Endometrial microvascular endothelial cells (primary cell): Measurements from ENCODE around the gene PFN1. TPM values are rescaled to one million over a fixed set of nuclear protein-coding genes. Genes with fewer than 3 reads are reported as not detected.

ENCODE experiments used
- in situ Hi-C: cut with HindIII; loops from 2 replicates; pipeline ENCODE4 v1.10.0; 2017; ENCODE audit warnings: low sequenced_read_pairs, low pct_unique_long_range_greater_than_20kb; ENCODE audit errors: inconsistent ontology term
- total RNA-seq: library from RNA; depleted of rRNA; stranded (reverse); fragments of >200 nt; gene quantifications from one replicate; pipeline ENCODE4 v1.2.3, GENCODE V29; 2015; ENCODE audit errors: inconsistent ontology term

Gene PFN1
- total RNA-seq, 1 donor from 2014 or later, result 1,657 TPM

- in situ Hi-C loops, result no loop called here
Measured at GRCh38 chr17:4901108-4901647, 47.2 kb downstream of the PFN1 start.

GRCh38 chr17:4900231-4901107, 47.9 kb downstream of the PFN1 start:
- in situ Hi-C loops, result no loop called here

- in situ Hi-C loops, result no loop called here
Measured at GRCh38 chr17:4899341-4900230, 48.7 kb downstream of the PFN1 start, which contains the start of gene C17orf107. C17orf107 (plus strand) TSS chr17:4899536; CDS start chr17:4899763, 227 bp downstream.

DNA sequence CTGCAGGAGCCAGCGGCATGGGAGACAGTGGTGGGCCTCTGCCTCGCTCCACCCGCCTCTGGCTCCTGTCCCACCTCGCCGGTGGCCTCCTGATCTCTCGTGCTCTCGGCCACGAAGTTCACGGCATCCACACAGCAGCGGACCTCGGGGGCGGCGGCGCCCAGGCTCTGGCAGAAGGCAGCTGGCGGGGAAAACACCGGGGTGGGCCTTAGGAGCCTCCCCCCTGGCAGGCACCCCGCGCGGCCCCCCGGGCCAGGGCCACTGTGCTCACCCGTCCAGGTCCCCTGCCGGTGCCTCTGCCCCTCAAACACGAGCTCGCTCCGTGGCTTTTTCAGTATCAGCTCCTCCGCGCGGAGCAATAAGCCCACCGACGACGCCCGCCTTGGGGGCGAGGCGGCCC, 49.4 kb downstream of the PFN1 start:
- in situ Hi-C loops, result no loop called here

DNA sequence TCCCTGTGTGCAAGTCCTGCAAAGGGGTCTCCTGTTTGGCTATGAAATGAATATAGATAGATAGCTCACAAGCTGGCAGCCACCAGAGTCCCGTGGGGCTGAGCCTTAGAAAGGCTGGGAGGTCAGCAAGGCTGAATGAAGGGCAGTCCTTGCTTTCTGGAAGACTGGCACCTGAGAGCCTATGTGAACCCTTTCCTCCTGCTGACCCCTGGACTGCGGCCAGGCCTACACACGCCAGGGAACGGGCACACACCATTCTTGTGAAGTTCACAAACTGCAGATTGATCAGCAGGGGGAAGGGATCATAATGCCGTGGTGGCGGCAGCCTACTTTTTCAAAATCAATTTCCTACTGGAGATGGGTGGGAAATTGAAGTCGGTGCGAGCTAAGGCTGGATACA, 50.0 kb downstream of the PFN1 start:
- in situ Hi-C loops, result no loop called here

DNA sequence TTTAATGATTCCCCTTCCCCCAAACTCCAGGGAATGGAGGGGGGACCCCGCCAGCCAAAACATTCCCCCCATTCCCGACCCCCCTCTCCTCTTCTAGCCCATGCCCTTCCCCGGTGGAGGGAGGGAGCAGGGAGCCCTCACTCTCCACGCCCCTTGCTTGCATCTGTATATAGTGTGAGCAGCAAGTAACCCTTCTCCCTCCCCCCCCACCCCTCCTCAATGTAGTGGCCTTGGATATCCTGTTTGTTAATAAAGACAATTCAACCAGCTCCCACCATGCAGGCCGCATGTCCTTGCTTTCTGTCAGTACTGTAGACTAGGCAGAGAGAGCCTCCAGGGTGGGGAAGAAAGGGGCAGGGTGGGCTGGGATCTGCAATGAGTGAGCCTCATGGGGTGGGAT, 50.5 kb downstream of the PFN1 start:
- in situ Hi-C loops, result no loop called here

DNA sequence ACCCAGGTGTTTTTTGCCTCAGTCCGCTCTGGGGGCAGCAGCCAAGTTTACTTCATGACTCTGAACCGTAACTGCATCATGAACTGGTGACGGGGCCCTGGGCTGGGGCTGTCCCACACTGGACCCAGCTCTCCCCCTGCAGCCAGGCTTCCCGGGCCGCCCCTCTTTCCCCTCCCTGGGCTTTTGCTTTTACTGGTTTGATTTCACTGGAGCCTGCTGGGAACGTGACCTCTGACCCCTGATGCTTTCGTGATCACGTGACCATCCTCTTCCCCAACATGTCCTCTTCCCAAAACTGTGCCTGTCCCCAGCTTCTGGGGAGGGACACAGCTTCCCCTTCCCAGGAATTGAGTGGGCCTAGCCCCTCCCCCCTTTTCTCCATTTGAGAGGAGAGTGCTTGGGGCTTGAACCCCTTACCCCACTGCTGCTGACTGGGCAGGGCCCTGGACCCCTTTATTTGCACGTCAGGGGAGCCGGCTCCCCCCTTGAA, 51.1 kb downstream of the PFN1 start:
- in situ Hi-C loops, result no loop called here

GRCh38 chr17:4896332-4897197, 51.8 kb downstream of the PFN1 start:
- in situ Hi-C loops, result no loop called here

- in situ Hi-C loops, result no loop called here
Measured at GRCh38 chr17:4895657-4896331, 52.5 kb downstream of the PFN1 start.

Other genes with a start within 250 kb of the PFN1 start
- gene PELP1, start 244.4 kb downstream of the PFN1 start, total RNA-seq, result 54.4 TPM
- gene ARRB2, start 237.9 kb downstream of the PFN1 start, total RNA-seq, result 8.5 TPM
- 36.2 TPM for gene MED11, start 217.1 kb downstream of the PFN1 start, total RNA-seq
- not detected for gene ZMYND15, start 208.7 kb downstream of the PFN1 start, total RNA-seq
- gene CXCL16, start 208.6 kb downstream of the PFN1 start, total RNA-seq, result 1.1 TPM
- gene TM4SF5, start 176.6 kb downstream of the PFN1 start, total RNA-seq, result not detected
- gene VMO1, start 162.2 kb downstream of the PFN1 start, total RNA-seq, result not detected
- not detected for gene GLTPD2, start 159.6 kb downstream of the PFN1 start, total RNA-seq
- gene PSMB6, start 152.4 kb downstream of the PFN1 start, total RNA-seq, result 378 TPM
- gene PLD2, start 141.4 kb downstream of the PFN1 start, total RNA-seq, result 40.2 TPM
- gene MINK1, start 115.2 kb downstream of the PFN1 start, total RNA-seq, result 36.4 TPM
- 0.46 TPM for gene C17orf107, start 49.0 kb downstream of the PFN1 start, total RNA-seq
- gene CHRNE, start 45.4 kb downstream of the PFN1 start, total RNA-seq, result 0.37 TPM
- not detected for gene GP1BA, start 16.3 kb downstream of the PFN1 start, total RNA-seq
- 65.9 TPM for gene SLC25A11, start 8.5 kb downstream of the PFN1 start, total RNA-seq
- 48.5 TPM for gene RNF167, start 8.3 kb downstream of the PFN1 start, total RNA-seq
- not detected for gene ENO3, start 2.6 kb upstream of the PFN1 start, total RNA-seq
- gene SPAG7, start 19.3 kb upstream of the PFN1 start, total RNA-seq, result 52.5 TPM
- gene CAMTA2, start 39.1 kb upstream of the PFN1 start, total RNA-seq, result 17.6 TPM
- 0.09 TPM for gene INCA1, start 49.0 kb upstream of the PFN1 start, total RNA-seq
- 110 TPM for gene KIF1C, start 49.4 kb upstream of the PFN1 start, total RNA-seq
- not detected for gene SLC52A1, start 86.9 kb upstream of the PFN1 start, total RNA-seq
- 1.9 TPM for gene ZFP3, start 129.9 kb upstream of the PFN1 start, total RNA-seq
- 4.9 TPM for gene ZNF232, start 163.3 kb upstream of the PFN1 start, total RNA-seq
- not detected for gene USP6, start 167.5 kb upstream of the PFN1 start, total RNA-seq
- 2.0 TPM for gene ZNF594, start 243.3 kb upstream of the PFN1 start, total RNA-seq